ENCODE measurements around the gene MPIG6B.

- no peak for TF ChIP-seq CTCF (IDR thresholded peaks at IDR 0.05)
- TF ChIP-seq ZFX (IDR thresholded peaks at IDR 0.05; ENCODE audit: borderline replicate concordance), result no peak
Observed at GRCh38 chr6:31749301-31750036, 26.3 kb downstream of the MPIG6B start.

Measured in 22Rv1 (cell line).